Large intestine (tissue), 3 donors: Measurements from ENCODE around the gene AMIGO3. TPM values are rescaled to one million over a fixed set of nuclear protein-coding genes. Genes with fewer than 3 reads are reported as not detected.
A peak's percentile ranks its signal among the peaks of the same experiment; 100 is the strongest.

Experiments used
- DNase-seq, 2 donors: peaks; one replicate each; pipeline versions ENCODE4 v3.0.0 to v3.0.0-alpha.2; 2013
- H3K27ac ChIP-seq: one replicate; pipeline ENCODE4 v1.5.1; 2013; ENCODE audit warnings: low read length
- H3K27me3 ChIP-seq: 2 replicates; pipeline ENCODE4 v1.6.1; 2013; ENCODE audit warnings: low read length; ENCODE audit not compliant: control insufficient read depth, insufficient read depth
- H3K36me3 ChIP-seq: 2 replicates; pipeline ENCODE4 v1.6.1; 2013; ENCODE audit warnings: low read length; ENCODE audit not compliant: control insufficient read depth, insufficient read depth
- H3K4me1 ChIP-seq: one replicate; pipeline ENCODE4 v1.6.1; 2013; ENCODE audit warnings: low read length; ENCODE audit not compliant: control insufficient read depth, insufficient read depth
- H3K4me3 ChIP-seq: one replicate; pipeline ENCODE4 v1.5.1; 2013; ENCODE audit warnings: low read length
- H3K9me3 ChIP-seq: one replicate; pipeline ENCODE4 v1.6.1; 2013; ENCODE audit warnings: mild to moderate bottlenecking, low read depth, low read length, moderate library complexity; ENCODE audit not compliant: control insufficient read depth
- WGBS: methylation state at CpG from one replicate; pipeline ENCODE4 v1.1.5; 2013; ENCODE audit warnings: low lambda C conversion rate; ENCODE audit not compliant: insufficient coverage; 5-methylcytosine and 5-hydroxymethylcytosine counted together
- polyA plus RNA-seq: library from polyadenylated mRNA; unstranded; fragments of 120-200 nt; gene quantifications from one replicate; pipeline ENCODE4 v1.2.1, GENCODE V29; 2013

The AMIGO3 gene
- polyA plus RNA-seq, 1 donor, result 1.3 TPM

- no CpG with 5 or more reads among the region's 2 CpGs for WGBS
- Histone ChIP-seq H3K27me3 (peaks cover under 1% of the 10 kb centered on the region), H3K36me3 (peaks cover 77% of the 10 kb centered on the region), H3K4me1 (peaks cover 7% of the 10 kb centered on the region), H3K27ac (no peak overlapping the region), H3K9me3 (no peaks in the 10 kb centered on the region), H3K4me3 (no peak overlapping the region)
- DNase-seq, result no peak
Observed at GRCh38 chr3:49681232-49681522, 38.3 kb downstream of the AMIGO3 start.

DNA sequence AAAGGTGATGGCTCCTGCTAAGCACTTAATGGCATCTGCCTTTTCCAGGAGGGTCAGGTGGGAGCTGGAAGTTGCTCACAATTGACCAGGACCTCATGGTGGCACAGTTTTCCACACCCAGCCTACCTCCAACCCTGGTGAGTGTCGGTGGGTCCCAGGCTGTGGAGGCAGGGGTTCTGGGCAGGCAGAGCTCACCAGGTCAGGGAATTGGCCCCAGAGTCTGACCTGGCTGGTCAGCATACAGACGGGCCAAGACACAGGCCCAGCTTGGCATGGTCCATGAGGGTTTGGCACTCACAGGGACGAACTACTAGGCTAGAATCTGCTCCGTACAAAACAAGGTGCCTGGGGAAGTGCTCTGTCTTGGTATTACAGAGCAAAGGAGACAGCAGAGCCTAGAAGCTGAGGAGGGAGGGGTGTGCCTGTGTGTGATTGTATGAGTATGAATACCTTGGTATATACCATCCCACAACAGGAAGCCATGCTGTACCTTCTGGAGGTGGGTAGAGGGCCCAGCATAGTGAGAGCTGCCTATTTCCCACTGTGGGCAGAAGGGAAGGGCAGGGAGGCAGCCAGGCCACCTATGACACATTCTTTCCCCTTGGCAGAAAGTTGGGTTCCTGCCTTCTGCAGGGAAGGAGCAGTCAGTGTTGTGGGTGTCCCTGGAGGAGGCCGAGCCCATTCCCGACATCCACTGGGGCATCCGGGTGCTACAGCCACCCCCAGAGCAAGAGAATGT lies 38.8 kb downstream of the AMIGO3 start:
- Histone ChIP-seq H3K4me1 (peaks cover 9% of the 10 kb centered on the region), H3K4me3 (no peak overlapping the region), H3K9me3 (no peaks in the 10 kb centered on the region), H3K36me3 (peaks cover 82% of the 10 kb centered on the region), H3K27me3 (no peaks in the 10 kb centered on the region), H3K27ac (no peak overlapping the region)
- no peak for DNase-seq
- WGBS, result 100% methylated on average over 1 of the region's 7 CpGs

GRCh38 chr3:49675912-49676311 lies 43.6 kb downstream of the AMIGO3 start:
- H3K27me3 ChIP-seq, result no peaks in the 10 kb centered on the region
- WGBS, result no CpG with 5 or more reads among the region's 11 CpGs
- no peak for DNase-seq
- peaks cover 55% of the 10 kb centered on the region for H3K36me3 ChIP-seq
- H3K27ac ChIP-seq, result no peak overlapping the region
- peaks cover 20% of the 10 kb centered on the region for H3K4me1 ChIP-seq
- no peak overlapping the region for H3K4me3 ChIP-seq
- peaks cover 5% of the 10 kb centered on the region for H3K9me3 ChIP-seq

- DNase-seq, result peak in 1 of 2 donors; percentile 29
- no peaks in the 10 kb centered on the region for H3K27me3 ChIP-seq
- peak overlapping the region; percentile 79 for H3K4me3 ChIP-seq
- peaks cover 20% of the 10 kb centered on the region for H3K4me1 ChIP-seq
- no CpG with 5 or more reads among the region's 34 CpGs for WGBS
- peak overlapping the region; percentile 85 for H3K27ac ChIP-seq
- H3K36me3 ChIP-seq, result peaks cover 42% of the 10 kb centered on the region
- peaks cover 5% of the 10 kb centered on the region for H3K9me3 ChIP-seq
Observed at GRCh38 chr3:49674497-49674983, 44.9 kb downstream of the AMIGO3 start.

- H3K27ac ChIP-seq, result peak within 1 kb of the TSS; percentile 85
- peak; percentile 98 to 99 for DNase-seq
- H3K4me1 ChIP-seq, result peaks cover 20% of the 10 kb centered on the region
- H3K4me3 ChIP-seq, result peak within 1 kb of the TSS; percentile 79
- H3K36me3 ChIP-seq, result peaks cover 36% of the 10 kb centered on the region
- no peaks in the 10 kb centered on the region for H3K27me3 ChIP-seq
- peaks cover 5% of the 10 kb centered on the region for H3K9me3 ChIP-seq
- no CpG with 5 or more reads among the region's 71 CpGs for WGBS
Observed at GRCh38 chr3:49673715-49674496, 45.6 kb downstream of the AMIGO3 start, which contains the start of gene APEH. Gene APEH, plus strand, starts transcription at chr3:49674351. Its CDS starts 51 bp downstream, at chr3:49674402.

- Histone ChIP-seq H3K27me3 (no peaks in the 10 kb centered on the region), H3K27ac (peak overlapping the region; percentile 85), H3K36me3 (peaks cover 29% of the 10 kb centered on the region), H3K9me3 (peaks cover 5% of the 10 kb centered on the region), H3K4me1 (peaks cover 24% of the 10 kb centered on the region), H3K4me3 (peak overlapping the region; percentile 79)
- DNase-seq, result peak in 1 of 2 donors; percentile 28
- no CpG with 5 or more reads among the region's 17 CpGs for WGBS
Observed at GRCh38 chr3:49673121-49673714, 46.3 kb downstream of the AMIGO3 start.

GRCh38 chr3:49671291-49672288 lies 47.9 kb downstream of the AMIGO3 start:
- DNase-seq, result peak; percentile 63 to 64
- no peak overlapping the region for H3K4me3 ChIP-seq
- H3K27me3 ChIP-seq, result no peaks in the 10 kb centered on the region
- H3K36me3 ChIP-seq, result peaks cover 12% of the 10 kb centered on the region
- 16% methylated on average over 4 of the region's 11 CpGs for WGBS
- peaks cover 5% of the 10 kb centered on the region for H3K9me3 ChIP-seq
- H3K27ac ChIP-seq, result no peak overlapping the region
- H3K4me1 ChIP-seq, result peaks cover 32% of the 10 kb centered on the region

DNA sequence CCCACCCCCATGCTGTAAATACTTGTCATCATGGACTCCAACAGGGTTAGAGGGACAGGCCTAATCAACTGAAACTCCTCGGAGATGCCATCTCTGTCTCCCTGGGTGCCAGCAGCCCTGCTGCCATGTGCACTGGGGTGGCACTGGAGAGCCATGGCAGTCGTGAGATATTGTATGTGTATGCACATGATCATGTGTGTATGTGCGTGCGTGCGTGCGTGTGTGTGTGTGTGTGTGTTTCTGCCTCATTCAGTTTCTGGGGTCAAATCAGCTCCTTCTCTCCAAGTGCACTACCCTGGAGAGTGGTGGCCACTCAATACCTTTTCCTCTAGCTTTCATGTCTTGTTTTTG lies 48.6 kb downstream of the AMIGO3 start:
- H3K4me3 ChIP-seq, result no peak overlapping the region
- DNase-seq, result no peak
- peaks cover 6% of the 10 kb centered on the region for H3K36me3 ChIP-seq
- H3K4me1 ChIP-seq, result peaks cover 30% of the 10 kb centered on the region
- no peak overlapping the region for H3K27ac ChIP-seq
- H3K27me3 ChIP-seq, result no peaks in the 10 kb centered on the region
- H3K9me3 ChIP-seq, result peaks cover 5% of the 10 kb centered on the region
- no CpG with 5 or more reads among the region's 6 CpGs for WGBS

DNA sequence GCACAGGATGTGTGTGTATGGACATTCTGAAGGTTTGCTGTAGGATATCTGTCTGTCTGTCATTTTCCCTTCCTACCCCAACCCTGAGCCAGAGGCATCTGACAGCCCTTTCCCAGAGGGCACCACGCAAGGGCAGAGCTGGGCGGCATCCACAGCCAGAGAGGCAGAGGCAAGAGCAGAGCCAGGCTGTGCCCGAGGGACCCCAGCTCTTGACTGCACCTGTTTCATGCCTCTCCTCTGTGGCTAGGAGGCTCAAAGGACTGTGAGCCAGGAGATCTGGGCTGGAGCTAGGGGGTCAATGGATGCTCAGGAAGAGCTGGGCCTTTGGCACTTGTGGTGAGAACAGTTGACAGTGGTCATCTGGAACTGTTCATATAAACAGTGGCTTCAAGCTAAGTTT lies 50.1 kb downstream of the AMIGO3 start:
- Histone ChIP-seq H3K27ac (no peak overlapping the region), H3K27me3 (no peaks in the 10 kb centered on the region), H3K4me1 (peaks cover 18% of the 10 kb centered on the region), H3K4me3 (no peak overlapping the region), H3K36me3 (no peaks in the 10 kb centered on the region), H3K9me3 (peaks cover 5% of the 10 kb centered on the region)
- WGBS, result no CpG with 5 or more reads among the region's 3 CpGs
- no peak for DNase-seq
